ENCODE data around the gene ZNF215.
A peak's percentile ranks its signal among the peaks of the same experiment; 100 is the strongest.
"Not testable (repeated sequence)": the region's sequence is repeated elsewhere in the genome, so short reads cannot be mapped to it uniquely, and the experiment has no call there.

ZNF215 gene

GRCh38 chr11:6926208-6927029 is at the start of gene ZNF215:
TSS of gene ZNF215 (plus strand) at chr11:6926426. CDS start at chr11:6932273, 5,847 bp downstream.
- peak; percentile 12 to 23 for DNase-seq

DNA sequence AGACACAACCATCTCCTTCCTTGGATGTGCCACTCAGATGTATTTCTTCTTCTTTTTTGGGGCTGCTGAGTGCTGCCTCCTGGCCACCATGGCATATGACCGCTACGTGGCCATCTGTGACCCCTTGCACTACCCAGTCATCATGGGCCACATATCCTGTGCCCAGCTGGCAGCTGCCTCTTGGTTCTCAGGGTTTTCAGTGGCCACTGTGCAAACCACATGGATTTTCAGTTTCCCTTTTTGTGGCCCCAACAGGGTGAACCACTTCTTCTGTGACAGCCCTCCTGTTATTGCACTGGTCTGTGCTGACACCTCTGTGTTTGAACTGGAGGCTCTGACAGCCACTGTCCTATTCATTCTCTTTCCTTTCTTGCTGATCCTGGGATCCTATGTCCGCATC is 49.3 kb upstream of the ZNF215 start:
- no peak for DNase-seq

DNA sequence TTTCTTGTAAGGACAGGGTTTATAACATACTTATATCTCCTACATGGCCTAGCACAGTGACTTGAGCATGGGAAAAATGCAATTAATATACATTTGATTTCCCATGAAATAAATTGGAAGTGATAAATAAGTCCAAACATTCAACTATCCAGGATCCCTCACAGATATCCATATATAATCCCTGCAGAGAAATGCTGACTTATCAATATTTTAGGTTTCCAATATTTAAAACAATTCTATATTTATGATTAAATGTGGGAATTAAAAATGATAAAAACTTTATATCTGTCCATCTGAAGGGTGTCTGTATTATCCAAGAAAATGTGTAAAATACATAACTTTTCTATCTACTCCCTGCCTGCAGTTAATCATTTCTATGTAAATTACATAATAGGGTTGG is 43.5 kb upstream of the ZNF215 start:
- DNase-seq = no peak

- not testable (repeated sequence) for DNase-seq
Observed at GRCh38 chr11:6887711-6888110, 38.5 kb upstream of the ZNF215 start.

DNA sequence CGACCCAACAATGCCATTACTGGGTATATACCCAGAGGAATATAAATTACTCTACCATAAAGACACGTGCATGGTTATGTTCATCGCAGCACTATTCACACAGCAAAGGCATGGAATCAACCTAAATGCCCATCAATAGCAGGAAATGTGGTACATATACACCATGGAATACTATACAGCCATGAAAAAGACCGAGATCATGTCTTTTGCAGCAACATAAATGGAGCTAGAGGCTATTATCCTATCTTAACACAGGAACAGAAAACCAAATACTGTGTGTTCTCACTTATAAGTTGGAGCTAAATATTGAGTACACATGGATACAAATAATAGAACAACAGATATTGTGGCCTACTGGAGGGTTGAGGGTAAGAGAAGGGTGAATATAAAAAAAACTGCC is 37.4 kb upstream of the ZNF215 start:
- no peak for DNase-seq

DNA sequence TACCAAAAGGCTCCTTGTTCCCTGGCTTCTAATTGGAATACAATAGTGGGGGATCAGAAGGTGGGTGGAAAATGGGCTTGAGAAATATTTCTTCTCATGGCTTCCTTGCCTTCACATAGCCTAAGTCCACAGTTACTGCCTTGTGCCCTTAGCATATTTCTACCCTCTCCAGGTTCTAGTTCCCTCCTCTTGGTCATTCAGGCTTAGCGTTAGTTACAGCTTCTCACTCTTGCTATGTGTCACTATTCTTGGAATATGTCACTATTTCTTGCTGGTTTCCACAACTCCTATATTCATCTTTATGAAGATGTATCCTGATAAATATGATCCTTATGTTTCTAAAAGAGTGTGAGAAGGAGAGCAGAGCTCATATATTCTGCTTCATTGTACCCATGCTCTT is 36.4 kb upstream of the ZNF215 start:
- no peak for DNase-seq

GRCh38 chr11:6892400-6892799 is 33.8 kb upstream of the ZNF215 start, which contains the start of gene OR2D2:
TSS of gene OR2D2 (minus strand) at chr11:6892500. CDS start at chr11:6892500, 0 bp downstream.
- no peak for DNase-seq

- no peak for DNase-seq
Observed at GRCh38 chr11:6894097-6894496, 32.1 kb upstream of the ZNF215 start.

GRCh38 chr11:6895010-6895409 is 31.2 kb upstream of the ZNF215 start:
- DNase-seq = no peak

GRCh38 chr11:6898911-6899310 is 27.3 kb upstream of the ZNF215 start:
- no peak for DNase-seq

DNA sequence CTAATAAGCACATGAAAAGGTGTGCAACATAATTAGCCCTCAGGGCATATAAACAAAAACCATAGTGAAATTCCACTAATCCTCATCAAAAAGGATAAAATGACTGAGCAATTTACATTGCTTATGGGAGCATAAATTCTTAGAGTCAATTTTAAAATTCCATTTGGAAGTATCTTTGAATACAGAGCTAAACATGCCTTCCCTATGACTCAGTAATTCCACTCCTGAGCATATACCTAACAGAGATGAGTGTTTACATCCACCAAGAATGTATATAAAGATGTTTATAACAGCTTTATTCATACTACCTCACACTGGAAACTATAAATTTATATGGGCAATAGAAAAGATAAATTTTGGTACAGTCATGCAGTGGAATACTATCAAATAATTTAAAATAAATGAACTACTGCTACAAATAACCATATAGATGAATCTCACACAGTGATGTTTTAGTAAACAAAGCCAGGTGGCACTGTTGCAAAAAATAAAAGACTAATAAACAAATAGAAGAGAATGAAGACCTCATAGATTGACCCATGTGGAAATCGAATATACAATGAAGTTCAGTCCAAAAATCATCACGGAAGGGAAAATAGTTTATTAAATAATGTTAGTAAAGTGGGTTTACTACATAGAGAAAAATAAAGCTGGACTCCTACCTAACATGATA is 25.8 kb upstream of the ZNF215 start:
- DNase-seq = no peak

DNA sequence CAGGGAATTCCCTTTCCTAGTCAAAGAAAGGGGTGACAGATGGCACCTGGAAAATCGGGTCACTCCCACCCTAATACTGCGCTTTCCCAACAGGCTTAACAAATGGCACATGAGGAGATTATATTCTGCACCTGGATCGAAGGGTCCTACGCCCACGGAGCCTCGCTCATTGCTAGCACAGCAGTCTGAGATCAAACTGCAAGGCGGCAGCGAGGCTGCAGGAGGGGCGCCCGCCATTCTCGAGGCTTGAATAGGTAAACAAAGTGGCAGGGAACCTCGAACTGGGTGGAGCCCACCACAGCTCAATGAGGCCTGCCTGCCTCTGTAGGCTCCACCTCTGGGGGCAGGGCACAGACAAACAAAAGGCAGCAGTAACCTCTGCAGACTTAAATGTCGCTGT is 21.4 kb upstream of the ZNF215 start:
- DNase-seq = not testable (repeated sequence)

- DNase-seq = no peak
Observed at GRCh38 chr11:6911378-6911777, 14.8 kb upstream of the ZNF215 start.

- no peak for DNase-seq
Observed at GRCh38 chr11:6911948-6912347, 14.3 kb upstream of the ZNF215 start.

DNA sequence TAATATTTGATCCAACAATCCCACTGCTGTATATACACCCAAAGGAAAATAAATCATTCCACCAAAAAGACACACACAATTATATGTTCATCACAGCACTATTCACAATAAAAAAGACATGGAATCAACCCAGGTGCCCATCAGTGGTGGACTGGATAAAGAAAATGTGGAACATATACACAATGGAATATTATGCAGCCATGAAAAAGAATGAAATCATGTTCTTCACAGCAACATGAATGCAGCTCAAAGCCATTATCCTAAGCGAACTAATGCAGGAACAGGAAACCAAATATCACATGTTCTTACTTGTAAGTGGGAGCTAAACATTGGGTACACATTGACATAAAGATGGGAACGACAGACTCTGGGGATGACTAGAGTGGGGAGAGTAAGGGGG is 6.5 kb upstream of the ZNF215 start:
- no peak for DNase-seq

DNA sequence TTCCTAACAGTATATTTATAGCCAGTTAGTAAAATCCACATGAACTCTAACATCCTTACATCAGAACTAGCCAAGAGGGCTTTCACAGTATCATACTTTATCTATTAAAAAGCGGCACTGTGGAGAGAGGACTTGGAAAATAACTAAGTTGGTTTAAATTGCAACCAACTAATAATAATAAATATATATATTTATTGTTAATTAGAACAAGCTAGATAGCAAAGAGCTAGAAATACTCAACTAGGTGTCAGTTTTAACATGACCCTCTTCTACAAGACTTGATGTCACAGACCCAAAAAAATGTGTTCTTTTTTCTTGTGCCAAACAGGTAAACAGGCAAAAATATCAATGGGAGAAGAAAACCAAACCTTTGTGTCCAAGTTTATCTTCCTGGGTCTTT is 5.5 kb upstream of the ZNF215 start, which contains the start of gene OR2D3:
TSS of gene OR2D3 (plus strand) at position 301 of the 400 bp plus-strand sequence. CDS start at position 301, 0 bp downstream.
- no peak for DNase-seq

GRCh38 chr11:6925007-6925577 is 1.1 kb upstream of the ZNF215 start:
- DNase-seq = no peak

- no peak for DNase-seq
Observed at GRCh38 chr11:6925636-6926207, 504 bp upstream of the ZNF215 start.

DNA sequence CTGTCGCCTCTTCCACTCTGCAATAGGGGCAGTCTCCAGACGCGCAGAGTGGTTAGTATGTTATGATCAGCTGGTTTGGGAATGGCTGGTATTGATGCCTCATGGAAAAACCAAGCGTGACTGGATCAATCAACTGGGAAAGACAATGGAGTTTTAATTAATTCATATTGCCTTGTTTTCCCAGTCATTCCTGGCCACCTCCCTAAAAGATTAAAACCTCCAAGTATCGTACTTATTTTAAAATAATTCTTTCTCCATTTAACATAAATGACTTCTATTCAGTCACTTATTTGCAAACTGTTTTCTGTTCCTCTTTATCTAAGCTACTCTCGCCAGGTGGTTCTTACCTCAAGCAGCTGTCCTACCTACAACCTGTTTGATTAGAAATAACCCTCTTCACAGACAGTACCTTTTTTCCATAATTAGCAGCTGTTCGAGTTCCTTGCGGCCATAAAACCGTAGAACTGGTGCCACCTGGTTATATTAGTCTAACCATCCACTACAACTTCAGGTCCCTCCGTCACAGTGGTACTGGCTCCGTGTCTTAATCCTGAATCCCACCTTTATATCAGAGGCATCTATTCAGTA is 898 bp downstream of the ZNF215 start:
- no peak for DNase-seq

DNA sequence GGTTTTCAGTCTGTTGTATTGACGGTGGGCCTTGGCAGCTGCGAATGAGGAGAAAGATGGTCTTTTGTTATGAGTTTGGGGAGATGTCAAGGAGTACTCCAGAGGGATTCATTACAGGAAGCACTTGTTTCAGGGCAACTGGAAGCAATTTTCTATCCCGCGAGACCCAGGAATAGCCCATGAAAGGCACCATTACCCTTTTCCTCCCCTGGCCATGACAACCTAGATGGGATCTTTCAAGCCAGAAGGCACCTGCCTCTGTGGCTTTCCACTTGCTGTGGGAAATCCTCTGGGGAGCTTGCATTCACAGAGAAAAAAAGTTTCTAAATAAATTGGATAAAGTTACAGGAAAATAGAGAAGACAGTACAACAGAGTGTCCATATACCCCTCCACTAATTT is 2.7 kb downstream of the ZNF215 start:
- no peak for DNase-seq

GRCh38 chr11:6931146-6931713 is 5.0 kb downstream of the ZNF215 start:
- no peak for DNase-seq

DNA sequence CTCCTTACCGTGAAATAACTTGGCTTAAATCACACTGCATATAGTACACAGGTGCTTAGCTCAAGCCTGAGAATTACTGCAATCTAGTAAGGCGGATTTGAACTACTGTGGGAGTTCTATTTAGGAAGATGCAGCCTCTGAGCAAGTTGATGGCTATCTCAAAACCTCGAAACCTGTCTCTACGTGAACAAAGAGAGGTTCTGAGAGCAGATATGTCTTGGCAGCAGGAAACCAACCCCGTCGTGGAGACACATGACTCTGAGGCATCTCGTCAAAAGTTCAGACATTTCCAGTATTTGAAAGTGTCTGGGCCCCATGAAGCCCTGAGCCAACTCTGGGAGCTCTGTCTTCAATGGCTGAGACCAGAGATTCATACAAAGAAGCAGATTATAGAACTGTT is 5.9 kb downstream of the ZNF215 start:
- no peak for DNase-seq

DNA sequence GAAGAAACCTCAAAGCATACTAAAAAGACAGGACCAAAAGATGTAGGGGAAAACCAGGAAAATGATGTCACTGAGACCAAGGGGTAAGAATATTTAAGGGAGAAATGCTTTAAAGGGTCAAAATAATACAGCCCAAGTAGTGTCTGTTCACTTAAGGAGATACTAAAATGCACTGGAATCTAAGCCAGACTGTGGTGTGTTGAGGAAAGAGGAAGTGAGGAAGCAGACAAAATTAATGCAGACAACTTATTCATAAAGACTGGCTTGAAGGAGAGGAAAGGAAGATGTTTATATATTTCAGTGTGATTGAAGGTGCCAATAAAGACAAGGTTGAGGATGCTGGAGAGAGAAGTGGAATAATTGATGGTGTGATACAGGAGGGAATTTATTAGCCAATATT is 15.7 kb downstream of the ZNF215 start:
- DNase-seq = no peak
